Suprapubic skin (tissue), 4 donors: ENCODE data around the gene NOS1AP.

Source experiments
- POLR2A ChIP-seq, 2 donors: fragments of 450-650 bp; IDR thresholded peaks; one replicate each; pipeline ENCODE4 v1.6.1; 2017; ENCODE audit warnings: antibody characterized with exemption in 2 of 2, mild to moderate bottlenecking in 2 of 2, moderate library complexity in 2 of 2
- POLR2AphosphoS5 ChIP-seq, 3 donors: sonication (generic); formaldehyde crosslinking; IDR thresholded peaks; one replicate each; pipeline ENCODE4 v1.6.1; 2017; ENCODE audit warnings: antibody characterized with exemption in 3 of 3
- TF ChIP-seq, protein P1 (sequence below), 2 donors: fragments of 200-600 bp in 1 of 2; fragments of 450-650 bp in 1 of 2; sonication (generic) in 1 of 2; IDR thresholded peaks; one replicate each; pipeline ENCODE4 v1.5.1; 2016 to 2019; ENCODE audit warnings: antibody characterized with exemption in 2 of 2, mild to moderate bottlenecking in 1 of 2, moderate library complexity in 1 of 2

DNA sequence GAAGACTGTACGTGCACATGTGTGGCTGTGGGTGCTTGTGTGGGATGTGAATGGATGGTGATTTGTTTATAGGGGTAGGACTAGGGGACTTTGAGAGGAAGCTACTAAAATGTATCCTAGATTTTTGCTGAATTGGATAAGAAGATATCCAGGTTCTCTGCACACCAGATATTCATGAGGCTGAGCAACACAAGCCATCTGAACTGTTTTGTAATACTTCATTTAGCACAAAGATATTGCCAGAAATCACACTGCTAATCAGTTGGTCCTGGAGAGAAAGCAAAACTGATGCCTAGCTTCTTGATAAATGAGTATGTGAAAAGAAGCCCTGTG, 135.3 kb downstream of the NOS1AP start:
- TF ChIP-seq, protein P1, sequence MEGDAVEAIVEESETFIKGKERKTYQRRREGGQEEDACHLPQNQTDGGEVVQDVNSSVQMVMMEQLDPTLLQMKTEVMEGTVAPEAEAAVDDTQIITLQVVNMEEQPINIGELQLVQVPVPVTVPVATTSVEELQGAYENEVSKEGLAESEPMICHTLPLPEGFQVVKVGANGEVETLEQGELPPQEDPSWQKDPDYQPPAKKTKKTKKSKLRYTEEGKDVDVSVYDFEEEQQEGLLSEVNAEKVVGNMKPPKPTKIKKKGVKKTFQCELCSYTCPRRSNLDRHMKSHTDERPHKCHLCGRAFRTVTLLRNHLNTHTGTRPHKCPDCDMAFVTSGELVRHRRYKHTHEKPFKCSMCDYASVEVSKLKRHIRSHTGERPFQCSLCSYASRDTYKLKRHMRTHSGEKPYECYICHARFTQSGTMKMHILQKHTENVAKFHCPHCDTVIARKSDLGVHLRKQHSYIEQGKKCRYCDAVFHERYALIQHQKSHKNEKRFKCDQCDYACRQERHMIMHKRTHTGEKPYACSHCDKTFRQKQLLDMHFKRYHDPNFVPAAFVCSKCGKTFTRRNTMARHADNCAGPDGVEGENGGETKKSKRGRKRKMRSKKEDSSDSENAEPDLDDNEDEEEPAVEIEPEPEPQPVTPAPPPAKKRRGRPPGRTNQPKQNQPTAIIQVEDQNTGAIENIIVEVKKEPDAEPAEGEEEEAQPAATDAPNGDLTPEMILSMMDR (IDR thresholded peaks at IDR 0.05): no peak
- TF ChIP-seq POLR2A (IDR thresholded peaks at IDR 0.05) (no peak), POLR2AphosphoS5 (IDR thresholded peaks at IDR 0.05) (no peak)
